ENCODE measurements around the gene TMEM168.

GRCh38 chr7:112779667-112780066 lies 10.5 kb downstream of the TMEM168 start:
- TF ChIP-seq, protein P1, sequence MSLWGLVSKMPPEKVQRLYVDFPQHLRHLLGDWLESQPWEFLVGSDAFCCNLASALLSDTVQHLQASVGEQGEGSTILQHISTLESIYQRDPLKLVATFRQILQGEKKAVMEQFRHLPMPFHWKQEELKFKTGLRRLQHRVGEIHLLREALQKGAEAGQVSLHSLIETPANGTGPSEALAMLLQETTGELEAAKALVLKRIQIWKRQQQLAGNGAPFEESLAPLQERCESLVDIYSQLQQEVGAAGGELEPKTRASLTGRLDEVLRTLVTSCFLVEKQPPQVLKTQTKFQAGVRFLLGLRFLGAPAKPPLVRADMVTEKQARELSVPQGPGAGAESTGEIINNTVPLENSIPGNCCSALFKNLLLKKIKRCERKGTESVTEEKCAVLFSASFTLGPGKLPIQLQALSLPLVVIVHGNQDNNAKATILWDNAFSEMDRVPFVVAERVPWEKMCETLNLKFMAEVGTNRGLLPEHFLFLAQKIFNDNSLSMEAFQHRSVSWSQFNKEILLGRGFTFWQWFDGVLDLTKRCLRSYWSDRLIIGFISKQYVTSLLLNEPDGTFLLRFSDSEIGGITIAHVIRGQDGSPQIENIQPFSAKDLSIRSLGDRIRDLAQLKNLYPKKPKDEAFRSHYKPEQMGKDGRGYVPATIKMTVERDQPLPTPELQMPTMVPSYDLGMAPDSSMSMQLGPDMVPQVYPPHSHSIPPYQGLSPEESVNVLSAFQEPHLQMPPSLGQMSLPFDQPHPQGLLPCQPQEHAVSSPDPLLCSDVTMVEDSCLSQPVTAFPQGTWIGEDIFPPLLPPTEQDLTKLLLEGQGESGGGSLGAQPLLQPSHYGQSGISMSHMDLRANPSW (CRISPR knock-in tag; conservative IDR thresholded peaks at IDR 0.05; ENCODE audit: low read depth), result no peak
- TF ChIP-seq ZBTB43 (CRISPR knock-in tag; IDR thresholded peaks at IDR 0.05) (no peak), FOXJ3 (CRISPR knock-in tag; IDR thresholded peaks at IDR 0.05; ENCODE audit: borderline replicate concordance) (no peak), ZNF219 (CRISPR knock-in tag; IDR thresholded peaks at IDR 0.05; ENCODE audit: borderline replicate concordance) (no peak), GABPB1 (CRISPR knock-in tag; IDR thresholded peaks at IDR 0.05) (no peak), ZNF121 (CRISPR knock-in tag; IDR thresholded peaks at IDR 0.05) (no peak), CTCF (IDR thresholded peaks at IDR 0.05) (no peak), SP1 (CRISPR knock-in tag; conservative IDR thresholded peaks at IDR 0.05) (no peak)
- TF ChIP-seq, protein P2, sequence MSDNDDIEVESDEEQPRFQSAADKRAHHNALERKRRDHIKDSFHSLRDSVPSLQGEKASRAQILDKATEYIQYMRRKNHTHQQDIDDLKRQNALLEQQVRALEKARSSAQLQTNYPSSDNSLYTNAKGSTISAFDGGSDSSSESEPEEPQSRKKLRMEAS (CRISPR knock-in tag; IDR thresholded peaks at IDR 0.05), result no peak
- TF ChIP-seq, protein P3, sequence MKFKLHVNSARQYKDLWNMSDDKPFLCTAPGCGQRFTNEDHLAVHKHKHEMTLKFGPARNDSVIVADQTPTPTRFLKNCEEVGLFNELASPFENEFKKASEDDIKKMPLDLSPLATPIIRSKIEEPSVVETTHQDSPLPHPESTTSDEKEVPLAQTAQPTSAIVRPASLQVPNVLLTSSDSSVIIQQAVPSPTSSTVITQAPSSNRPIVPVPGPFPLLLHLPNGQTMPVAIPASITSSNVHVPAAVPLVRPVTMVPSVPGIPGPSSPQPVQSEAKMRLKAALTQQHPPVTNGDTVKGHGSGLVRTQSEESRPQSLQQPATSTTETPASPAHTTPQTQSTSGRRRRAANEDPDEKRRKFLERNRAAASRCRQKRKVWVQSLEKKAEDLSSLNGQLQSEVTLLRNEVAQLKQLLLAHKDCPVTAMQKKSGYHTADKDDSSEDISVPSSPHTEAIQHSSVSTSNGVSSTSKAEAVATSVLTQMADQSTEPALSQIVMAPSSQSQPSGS (CRISPR knock-in tag; IDR thresholded peaks at IDR 0.05; ENCODE audit: borderline replicate concordance, low read depth), result no peak
